ENCODE measurements around the gene CLIC5. TPM values are rescaled to one million over a fixed set of nuclear protein-coding genes. Genes with fewer than 3 reads are reported as not detected.

The CLIC5 gene
- total RNA-seq, 1 donor from 2014 or later = 1.3 TPM

DNA sequence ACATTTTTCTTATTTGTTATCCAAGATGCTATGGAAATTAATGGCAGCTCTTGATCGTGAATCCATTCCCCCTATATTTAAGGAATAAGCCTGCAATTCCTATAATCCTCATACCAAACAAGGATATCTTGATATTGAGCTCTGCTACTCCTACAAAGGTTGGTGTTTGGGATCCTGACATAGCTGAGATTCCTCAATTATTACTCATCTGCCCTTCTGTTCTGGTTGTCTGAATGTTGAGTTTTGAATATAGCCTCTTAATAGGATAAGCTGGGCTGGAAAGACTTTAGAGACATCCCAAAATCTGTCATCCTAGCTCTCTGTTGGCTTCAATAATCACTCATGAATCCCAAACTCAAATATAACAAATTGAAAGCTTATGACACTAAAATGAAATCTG is 49.9 kb downstream of the CLIC5 start:
- Mint-ChIP-seq H3K27me3 (ENCODE audit: insufficient read depth) (peaks cover 2% of the 10 kb centered on the region), H3K4me3 (no peak overlapping the region), H3K9me3 (peaks cover 5% of the 10 kb centered on the region), H3K36me3 (ENCODE audit: low read depth) (no peaks in the 10 kb centered on the region), H3K27ac (no peak overlapping the region), H3K4me1 (ENCODE audit: low read depth) (peaks cover 6% of the 10 kb centered on the region)
- DNase-seq (ENCODE audit: low spot score) = no peak
- intact Hi-C loops (cut with micrococcal nuclease) = no loop called here

DNA sequence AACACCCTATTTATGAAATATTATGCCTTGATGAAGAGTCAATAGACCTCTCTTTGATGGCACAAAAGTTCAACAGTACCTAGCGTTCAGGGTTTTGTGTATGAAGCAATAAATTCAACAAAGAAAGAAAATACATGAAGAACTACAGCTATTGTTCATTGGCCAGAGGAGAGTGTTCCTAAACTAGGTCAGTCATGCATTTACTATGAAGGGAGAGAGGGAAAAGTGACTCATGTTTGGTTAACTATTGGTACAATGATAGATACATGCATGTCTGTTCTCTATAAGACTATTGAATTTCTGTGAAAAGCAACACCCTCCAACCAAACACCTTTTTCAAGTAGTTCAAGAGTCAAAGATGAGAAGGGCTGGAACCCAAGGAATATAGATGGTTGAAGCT is 50.7 kb downstream of the CLIC5 start:
- H3K36me3 Mint-ChIP-seq (ENCODE audit: low read depth) = no peaks in the 10 kb centered on the region
- peaks cover 5% of the 10 kb centered on the region for H3K9me3 Mint-ChIP-seq
- H3K4me1 Mint-ChIP-seq (ENCODE audit: low read depth) = no peaks in the 10 kb centered on the region
- H3K27ac Mint-ChIP-seq = no peak overlapping the region
- H3K27me3 Mint-ChIP-seq (ENCODE audit: insufficient read depth) = peaks cover 6% of the 10 kb centered on the region
- H3K4me3 Mint-ChIP-seq = no peak overlapping the region
- no peak for DNase-seq (ENCODE audit: low spot score)
- intact Hi-C loops (cut with micrococcal nuclease) = no loop called here

- intact Hi-C loops (cut with micrococcal nuclease) = no loop called here
Observed at GRCh38 chr6:45964300-45964699, 51.4 kb downstream of the CLIC5 start.

DNA sequence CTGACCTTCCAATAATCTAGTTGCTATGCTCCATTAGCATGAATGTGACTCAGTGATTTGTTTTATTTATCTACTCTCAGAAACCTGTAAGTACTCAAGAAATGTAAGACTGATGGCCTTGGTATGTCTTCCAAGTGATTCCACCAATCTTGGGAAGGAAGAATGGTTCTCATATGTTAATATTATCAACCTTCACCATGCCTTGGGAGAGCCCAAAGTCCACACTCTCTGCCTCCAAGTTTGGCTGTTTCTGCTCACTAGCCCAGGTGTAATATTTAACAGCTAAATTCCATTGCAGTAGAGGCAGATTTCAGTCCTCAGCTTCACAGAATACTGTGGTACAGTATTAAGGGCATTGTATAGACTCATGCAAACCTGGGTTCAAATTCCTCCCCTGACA is 51.8 kb downstream of the CLIC5 start:
- Mint-ChIP-seq H3K4me1 (ENCODE audit: low read depth) (no peaks in the 10 kb centered on the region), H3K27me3 (ENCODE audit: insufficient read depth) (peaks cover 4% of the 10 kb centered on the region), H3K9me3 (peaks cover 5% of the 10 kb centered on the region), H3K27ac (no peak overlapping the region), H3K4me3 (no peak overlapping the region), H3K36me3 (ENCODE audit: low read depth) (no peaks in the 10 kb centered on the region)
- intact Hi-C loops (cut with micrococcal nuclease) = no loop called here
- no peak for DNase-seq (ENCODE audit: low spot score)

More at GRCh38 chr6:45964300-45964699, 51.4 kb downstream of the CLIC5 start:
- H3K4me3 Mint-ChIP-seq = no peak overlapping the region
- H3K27me3 Mint-ChIP-seq (ENCODE audit: insufficient read depth) = peaks cover 4% of the 10 kb centered on the region
- peaks cover 5% of the 10 kb centered on the region for H3K9me3 Mint-ChIP-seq
- H3K27ac Mint-ChIP-seq = no peak overlapping the region
- no peaks in the 10 kb centered on the region for H3K4me1 Mint-ChIP-seq (ENCODE audit: low read depth)
- DNase-seq (ENCODE audit: low spot score) = no peak
- no peaks in the 10 kb centered on the region for H3K36me3 Mint-ChIP-seq (ENCODE audit: low read depth)

DNA sequence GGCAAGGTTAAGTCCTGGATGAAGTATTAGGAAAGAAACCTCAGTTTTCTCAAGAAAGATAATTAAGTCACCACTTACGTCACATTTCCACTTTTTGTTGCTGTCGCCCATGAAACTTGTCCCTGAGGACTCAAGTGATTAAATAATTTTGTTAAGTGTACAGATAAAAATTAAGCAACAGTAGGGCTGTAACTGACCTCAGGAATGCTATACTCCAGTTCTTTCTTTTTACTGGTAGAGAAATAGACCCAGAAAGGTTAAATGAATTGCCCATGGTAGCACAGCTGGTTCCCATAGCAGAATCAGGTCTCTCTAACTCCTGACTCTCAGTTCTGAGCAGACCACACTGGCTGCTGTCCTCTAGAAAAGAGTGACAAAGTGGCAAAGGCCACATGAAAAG is 54.5 kb downstream of the CLIC5 start:
- Mint-ChIP-seq H3K4me3 (no peak overlapping the region), H3K4me1 (ENCODE audit: low read depth) (no peaks in the 10 kb centered on the region), H3K36me3 (ENCODE audit: low read depth) (no peaks in the 10 kb centered on the region), H3K9me3 (peaks cover 5% of the 10 kb centered on the region), H3K27ac (no peak overlapping the region), H3K27me3 (ENCODE audit: insufficient read depth) (peaks cover 5% of the 10 kb centered on the region)
- no peak for DNase-seq (ENCODE audit: low spot score)
- intact Hi-C loops (cut with micrococcal nuclease) = no loop called here

DNA sequence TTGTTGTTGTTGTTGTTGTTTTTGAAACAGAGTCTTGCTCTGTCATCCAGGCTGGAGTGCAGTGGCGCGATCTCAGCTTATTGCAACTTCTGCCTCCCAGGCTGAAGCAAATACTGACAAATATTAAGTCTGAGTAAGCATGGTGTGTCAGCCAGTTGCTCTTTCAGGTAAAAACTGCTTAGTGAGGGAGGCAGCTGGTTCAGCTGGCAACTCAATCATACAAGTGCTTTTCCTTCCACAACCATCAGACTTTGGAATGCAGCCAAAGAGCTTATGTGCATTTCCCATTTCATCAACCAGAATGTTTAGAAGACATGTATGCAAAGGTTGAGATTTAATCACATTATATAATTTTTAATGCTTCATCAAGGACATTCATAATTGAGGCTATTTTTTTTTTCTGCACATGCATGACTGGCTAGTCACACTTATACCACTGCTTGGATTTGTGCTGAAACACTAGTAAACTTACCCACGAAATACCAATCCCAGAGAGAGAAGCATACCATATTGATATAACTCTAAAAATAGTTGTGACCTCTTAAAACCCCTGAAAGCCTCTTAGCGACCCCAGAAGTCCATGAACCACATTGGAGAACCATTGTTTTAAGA is 56.0 kb downstream of the CLIC5 start:
- intact Hi-C loops (cut with micrococcal nuclease) = no loop called here
- H3K4me1 Mint-ChIP-seq (ENCODE audit: low read depth) = no peaks in the 10 kb centered on the region
- H3K9me3 Mint-ChIP-seq = no peaks in the 10 kb centered on the region
- no peak for DNase-seq (ENCODE audit: low spot score)
- H3K27ac Mint-ChIP-seq = no peak overlapping the region
- H3K36me3 Mint-ChIP-seq (ENCODE audit: low read depth) = no peaks in the 10 kb centered on the region
- no peak overlapping the region for H3K4me3 Mint-ChIP-seq
- peaks cover 6% of the 10 kb centered on the region for H3K27me3 Mint-ChIP-seq (ENCODE audit: insufficient read depth)

DNA sequence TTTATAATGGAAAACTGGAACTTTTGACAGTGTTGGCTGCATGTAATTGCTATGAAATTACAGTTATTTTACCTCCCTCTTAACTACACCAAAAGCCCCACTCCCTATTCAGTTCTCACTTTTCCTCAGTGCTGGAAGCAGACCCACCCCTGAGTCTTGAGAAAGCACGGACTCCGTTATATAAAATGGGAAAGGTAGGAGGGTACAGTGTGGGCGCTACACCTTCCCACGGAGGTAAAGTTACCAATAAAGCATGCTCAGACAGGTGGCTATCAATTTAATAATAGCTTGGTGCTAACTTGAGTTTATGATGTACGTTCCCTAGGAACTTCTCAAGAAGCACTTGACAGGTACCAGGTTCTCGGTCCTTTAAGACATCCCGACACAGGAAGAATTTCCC is 59.0 kb downstream of the CLIC5 start:
- DNase-seq (ENCODE audit: low spot score) = no peak
- no peaks in the 10 kb centered on the region for H3K4me1 Mint-ChIP-seq (ENCODE audit: low read depth)
- intact Hi-C loops (cut with micrococcal nuclease) = no loop called here
- H3K36me3 Mint-ChIP-seq (ENCODE audit: low read depth) = no peaks in the 10 kb centered on the region
- no peaks in the 10 kb centered on the region for H3K9me3 Mint-ChIP-seq
- no peak overlapping the region for H3K27ac Mint-ChIP-seq
- peaks cover 6% of the 10 kb centered on the region for H3K27me3 Mint-ChIP-seq (ENCODE audit: insufficient read depth)
- no peak overlapping the region for H3K4me3 Mint-ChIP-seq

- Mint-ChIP-seq H3K9me3 (no peaks in the 10 kb centered on the region), H3K27ac (no peak overlapping the region), H3K4me1 (ENCODE audit: low read depth) (no peaks in the 10 kb centered on the region), H3K36me3 (ENCODE audit: low read depth) (no peaks in the 10 kb centered on the region), H3K27me3 (ENCODE audit: insufficient read depth) (peaks cover 6% of the 10 kb centered on the region), H3K4me3 (no peak overlapping the region)
- intact Hi-C loops (cut with micrococcal nuclease) = no loop called here
- no peak for DNase-seq (ENCODE audit: low spot score)
Observed at GRCh38 chr6:45956176-45956575, 59.5 kb downstream of the CLIC5 start.

DNA sequence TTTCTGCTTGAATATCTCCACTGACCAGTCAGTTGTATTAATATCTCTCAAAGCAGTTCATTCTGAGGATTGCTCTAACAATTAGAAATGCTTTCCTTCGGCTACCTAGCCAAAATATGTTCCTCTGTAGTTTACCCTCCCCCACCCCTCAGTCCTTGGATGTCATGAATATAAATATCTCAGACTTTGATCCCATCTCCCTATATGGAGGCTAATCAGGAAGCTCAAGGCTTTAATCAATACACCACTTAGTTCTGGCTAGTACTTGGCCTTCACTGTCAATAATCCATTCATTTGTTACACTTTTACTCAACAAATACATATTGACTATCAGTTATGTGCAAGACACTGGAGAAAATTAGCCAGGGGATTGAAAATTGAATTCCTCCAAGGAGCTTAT is 60.1 kb downstream of the CLIC5 start:
- DNase-seq (ENCODE audit: low spot score) = no peak
- intact Hi-C loops (cut with micrococcal nuclease) = no loop called here
- Mint-ChIP-seq H3K9me3 (no peaks in the 10 kb centered on the region), H3K36me3 (ENCODE audit: low read depth) (no peaks in the 10 kb centered on the region), H3K27ac (no peak overlapping the region), H3K27me3 (ENCODE audit: insufficient read depth) (peaks cover 4% of the 10 kb centered on the region), H3K4me1 (ENCODE audit: low read depth) (no peaks in the 10 kb centered on the region), H3K4me3 (no peak overlapping the region)

DNA sequence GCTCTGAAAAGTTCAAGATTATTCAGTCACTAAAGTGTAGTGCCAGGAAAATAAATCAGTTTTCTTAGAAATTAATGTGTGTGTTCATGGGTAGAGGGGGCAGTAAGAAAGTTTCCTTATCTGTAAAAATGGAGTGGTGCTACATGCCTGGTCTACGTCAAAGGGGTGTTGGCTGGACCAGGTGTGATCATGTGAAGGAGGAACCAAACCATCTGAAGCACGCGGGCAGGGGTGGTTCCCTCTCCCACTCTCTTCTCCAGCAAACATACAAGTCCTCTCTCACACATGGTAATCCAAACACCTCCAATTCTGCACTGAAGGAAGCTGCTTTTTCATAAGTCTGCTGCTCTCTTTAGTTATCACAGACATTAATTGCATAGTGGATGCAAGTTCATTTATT is 63.1 kb downstream of the CLIC5 start:
- intact Hi-C loops (cut with micrococcal nuclease) = no loop called here
- Mint-ChIP-seq H3K9me3 (no peaks in the 10 kb centered on the region), H3K27me3 (ENCODE audit: insufficient read depth) (peaks cover 2% of the 10 kb centered on the region), H3K4me3 (no peak overlapping the region), H3K4me1 (ENCODE audit: low read depth) (no peaks in the 10 kb centered on the region), H3K27ac (no peak overlapping the region), H3K36me3 (ENCODE audit: low read depth) (no peaks in the 10 kb centered on the region)
- DNase-seq (ENCODE audit: low spot score) = no peak

DNA sequence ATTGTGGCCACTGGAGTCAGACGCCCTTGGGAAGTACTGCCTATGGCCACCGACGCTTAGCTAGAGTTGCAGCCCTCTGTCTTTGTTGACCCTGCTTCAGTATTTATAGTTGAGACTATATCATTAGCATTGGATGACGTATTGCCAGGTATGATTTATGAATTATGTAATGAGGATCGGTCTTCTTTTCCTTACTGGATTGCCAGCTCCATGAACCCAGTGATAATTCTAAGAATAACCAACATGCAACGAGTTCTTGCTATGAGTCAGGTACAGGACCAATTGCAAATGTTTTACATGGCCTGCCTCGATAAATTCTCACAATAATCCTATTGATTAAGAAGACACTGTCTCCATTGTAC is 63.5 kb downstream of the CLIC5 start:
- Mint-ChIP-seq H3K4me1 (ENCODE audit: low read depth) (no peaks in the 10 kb centered on the region), H3K27ac (no peak overlapping the region), H3K4me3 (no peak overlapping the region), H3K36me3 (ENCODE audit: low read depth) (no peaks in the 10 kb centered on the region), H3K9me3 (no peaks in the 10 kb centered on the region), H3K27me3 (ENCODE audit: insufficient read depth) (peaks cover 2% of the 10 kb centered on the region)
- no peak for DNase-seq (ENCODE audit: low spot score)
- intact Hi-C loops (cut with micrococcal nuclease) = no loop called here

DNA sequence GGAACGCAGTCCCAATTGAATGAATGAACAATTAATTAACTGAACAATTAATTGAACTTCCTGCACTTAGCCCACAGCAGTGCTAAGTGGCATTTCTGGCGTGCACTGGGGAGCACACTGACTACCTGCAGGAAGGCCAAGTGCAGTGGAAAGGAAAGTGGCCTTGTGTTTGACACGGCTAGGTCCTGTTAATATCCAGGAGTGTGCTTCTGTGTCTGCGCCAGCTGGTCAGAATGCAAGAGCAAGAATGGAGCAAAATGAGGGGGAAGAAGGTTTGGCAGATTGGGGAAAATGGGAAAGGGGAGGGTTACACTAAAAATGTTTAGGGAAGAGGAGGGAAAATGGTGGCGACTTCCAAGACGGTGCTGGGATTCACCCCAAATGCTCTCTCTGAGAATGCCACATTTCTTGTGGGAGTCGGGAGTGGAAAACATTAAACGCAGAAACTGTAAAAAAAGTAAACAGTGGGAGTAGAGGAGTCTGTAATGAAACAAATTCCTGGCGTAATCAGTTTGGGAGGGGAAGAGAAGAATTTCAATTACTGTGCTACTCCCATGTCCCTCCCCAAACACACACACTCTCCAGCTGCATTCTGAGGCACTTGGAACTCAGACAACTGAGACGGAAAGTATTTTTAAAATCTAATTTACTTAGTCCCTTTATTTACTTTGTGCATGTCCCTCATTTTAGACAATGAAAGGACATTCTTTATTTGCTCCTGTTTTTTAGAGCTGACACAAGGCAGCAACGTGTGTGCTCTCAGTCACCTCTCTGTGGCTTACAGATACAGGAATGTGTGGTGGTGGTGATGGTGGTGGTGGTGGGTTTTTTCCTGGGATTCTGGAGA is 64.1 kb downstream of the CLIC5 start:
- H3K27me3 Mint-ChIP-seq (ENCODE audit: insufficient read depth) = peaks cover 2% of the 10 kb centered on the region

DNA sequence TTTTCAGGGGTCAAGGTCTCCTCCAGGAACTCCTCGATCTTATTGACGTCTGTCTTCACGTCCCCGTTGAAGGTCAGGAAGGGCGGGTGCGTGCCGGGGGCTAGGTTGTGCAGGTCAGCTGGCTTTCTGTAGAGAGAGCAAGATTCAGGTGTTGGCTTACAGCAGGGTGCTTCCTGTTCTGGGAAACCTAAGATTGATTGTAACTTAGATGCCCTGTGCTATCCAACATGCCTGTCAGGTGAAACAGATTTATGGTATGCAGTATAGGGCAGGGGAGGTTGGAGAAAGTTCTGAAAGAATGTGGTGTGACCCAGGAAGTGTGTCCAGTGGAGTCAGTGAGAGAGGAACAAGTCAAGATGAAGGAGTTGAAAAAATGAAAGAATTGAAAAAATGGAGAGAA is 66.4 kb downstream of the CLIC5 start:
- Mint-ChIP-seq H3K27ac (no peak overlapping the region), H3K9me3 (no peaks in the 10 kb centered on the region), H3K4me3 (no peak overlapping the region), H3K27me3 (ENCODE audit: insufficient read depth) (no peaks in the 10 kb centered on the region), H3K36me3 (ENCODE audit: low read depth) (no peaks in the 10 kb centered on the region), H3K4me1 (ENCODE audit: low read depth) (no peaks in the 10 kb centered on the region)
- no peak for DNase-seq (ENCODE audit: low spot score)
- intact Hi-C loops (cut with micrococcal nuclease) = no loop called here

More for the DNA sequence above, 64.1 kb downstream of the CLIC5 start:
- intact Hi-C loops (cut with micrococcal nuclease) = no loop called here
- no peak for DNase-seq (ENCODE audit: low spot score)
- no peak overlapping the region for H3K27ac Mint-ChIP-seq
- H3K4me3 Mint-ChIP-seq = no peak overlapping the region
- no peaks in the 10 kb centered on the region for H3K9me3 Mint-ChIP-seq
- no peaks in the 10 kb centered on the region for H3K4me1 Mint-ChIP-seq (ENCODE audit: low read depth)
- H3K36me3 Mint-ChIP-seq (ENCODE audit: low read depth) = no peaks in the 10 kb centered on the region
